DMS 273 (cell line): ENCODE results near the gene SLC12A9.
A peak's percentile ranks its signal among the peaks of the same experiment; 100 is the strongest.
"Not testable (repeated sequence)": the region's sequence is repeated elsewhere in the genome, so short reads cannot be mapped to it uniquely, and the experiment has no call there.

Experiments used
- DNase-seq: peaks from one replicate; lab custom pipeline; 2025; ENCODE audit not compliant: unreplicated experiment; lab: John Stamatoyannopoulos, UW

SLC12A9 gene

GRCh38 chr7:100825751-100826513 is 26.6 kb upstream of the SLC12A9 start:
- peak; percentile 59 for DNase-seq

DNA sequence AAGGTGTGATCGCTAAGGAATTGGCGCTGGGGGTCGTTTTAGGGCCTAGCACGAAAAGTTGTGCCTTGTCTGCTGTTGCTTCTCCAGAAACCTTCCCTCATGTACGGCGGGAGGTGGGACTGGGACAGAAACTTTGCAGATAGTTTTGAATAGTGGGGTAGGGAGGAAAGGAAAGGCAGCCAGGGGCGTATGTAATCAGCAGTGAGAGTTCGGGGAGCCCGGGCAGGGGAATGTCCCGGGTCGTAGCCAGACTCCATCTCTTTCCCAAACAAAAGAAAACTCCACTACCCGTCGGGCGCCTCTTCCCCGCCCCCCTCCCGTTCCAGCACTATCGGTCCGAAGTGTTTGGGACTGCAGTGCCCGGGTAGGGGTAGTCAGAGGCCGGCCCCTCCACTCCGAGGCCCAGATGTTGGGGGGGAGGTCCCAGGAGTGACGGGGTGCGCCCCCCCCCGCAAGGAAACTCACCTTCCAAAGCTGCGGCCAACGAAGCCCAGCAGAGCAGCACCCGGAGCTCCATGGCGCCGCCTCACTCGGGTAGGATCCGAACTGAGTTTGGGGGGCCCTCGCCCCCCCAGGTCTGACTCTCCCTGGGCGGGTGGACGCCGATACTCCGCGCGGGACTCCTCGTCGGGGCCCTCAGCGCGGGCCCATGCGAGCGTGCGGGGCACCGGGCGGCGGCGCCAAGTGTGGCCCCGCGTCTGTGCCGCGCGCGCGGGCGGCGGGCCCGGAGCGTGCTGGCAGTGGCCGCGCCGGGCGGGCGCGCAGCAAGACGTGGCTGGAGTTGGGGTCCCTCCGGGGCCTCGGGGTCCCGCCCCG is 25.8 kb upstream of the SLC12A9 start:
- peak; percentile 78 for DNase-seq

- DNase-seq = peak; percentile 96
These were observed 24.9 kb upstream of the SLC12A9 start, which contains the start of gene EPHB4 for GRCh38 chr7:100827330-100828226. Gene EPHB4 (minus strand): TSS chr7:100827523. CDS start chr7:100827030, 493 bp downstream.

DNA sequence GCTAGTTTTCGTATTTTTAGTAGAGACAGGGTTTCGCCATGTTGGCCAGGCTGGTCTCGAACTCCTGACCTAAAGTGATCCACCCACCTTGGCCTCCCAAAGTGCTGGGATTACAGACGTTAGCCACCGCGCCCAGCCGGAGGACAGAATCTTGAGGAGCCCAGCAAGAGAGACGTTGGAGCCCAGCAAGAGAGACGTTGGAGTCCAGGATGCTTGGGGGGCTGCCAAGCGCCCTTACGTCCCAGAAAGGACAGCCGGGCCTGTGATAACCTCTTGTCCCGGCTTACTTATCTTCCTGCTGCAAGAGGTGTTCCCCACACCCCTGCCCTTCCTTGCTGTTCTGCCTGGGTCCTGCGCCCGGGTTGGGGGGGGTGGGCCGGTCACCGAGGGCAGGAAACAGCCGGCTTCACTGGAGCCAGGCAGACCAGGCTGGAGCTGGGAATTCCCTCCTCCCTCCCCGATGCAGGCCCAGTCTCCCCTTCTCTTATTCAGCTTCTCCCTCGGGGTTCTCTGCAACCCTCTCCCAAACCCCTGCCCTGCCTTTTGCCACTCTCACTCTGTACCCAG is 23.3 kb upstream of the SLC12A9 start:
- no peak for DNase-seq

DNA sequence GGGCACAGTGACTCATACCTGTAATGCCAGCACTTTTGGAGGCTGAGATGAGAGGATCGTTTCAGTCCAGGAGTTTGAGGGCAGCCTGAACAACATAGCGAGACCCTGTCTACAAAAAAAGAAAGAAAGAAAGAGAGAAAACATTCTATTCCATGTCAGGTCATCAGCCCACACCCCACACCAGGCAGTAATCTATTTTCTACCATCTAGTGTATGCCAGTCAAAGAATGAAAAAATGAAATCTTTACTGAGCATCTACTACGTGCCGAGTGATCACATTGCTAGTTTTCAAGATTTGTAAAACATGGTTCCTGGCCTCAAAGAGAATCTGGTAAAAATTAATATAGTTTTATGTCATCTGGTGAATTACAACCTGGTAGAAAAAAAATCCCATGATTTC is 22.1 kb upstream of the SLC12A9 start:
- DNase-seq = no peak

DNA sequence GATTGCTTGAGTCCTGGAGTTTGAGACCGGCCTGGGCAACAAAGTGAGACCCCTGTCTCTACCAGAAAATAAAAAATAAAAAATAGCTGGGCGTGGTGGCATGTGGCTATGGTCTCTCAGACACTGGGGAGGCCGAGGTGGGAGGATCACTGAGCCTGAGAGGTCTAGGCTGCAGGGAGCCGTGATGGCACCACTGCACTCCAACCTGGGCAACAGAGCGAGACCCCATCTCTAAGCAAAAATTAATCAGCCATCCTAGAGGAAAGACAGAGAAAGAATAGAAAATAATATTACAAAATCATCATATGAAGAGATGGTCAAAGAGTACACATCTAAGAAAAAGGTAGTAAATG is 20.3 kb upstream of the SLC12A9 start:
- no peak for DNase-seq

- DNase-seq = peak; percentile 48
These were observed 16.4 kb upstream of the SLC12A9 start for GRCh38 chr7:100835903-100836811.

- DNase-seq = no peak
These were observed 15.8 kb upstream of the SLC12A9 start for GRCh38 chr7:100836812-100837098.

DNA sequence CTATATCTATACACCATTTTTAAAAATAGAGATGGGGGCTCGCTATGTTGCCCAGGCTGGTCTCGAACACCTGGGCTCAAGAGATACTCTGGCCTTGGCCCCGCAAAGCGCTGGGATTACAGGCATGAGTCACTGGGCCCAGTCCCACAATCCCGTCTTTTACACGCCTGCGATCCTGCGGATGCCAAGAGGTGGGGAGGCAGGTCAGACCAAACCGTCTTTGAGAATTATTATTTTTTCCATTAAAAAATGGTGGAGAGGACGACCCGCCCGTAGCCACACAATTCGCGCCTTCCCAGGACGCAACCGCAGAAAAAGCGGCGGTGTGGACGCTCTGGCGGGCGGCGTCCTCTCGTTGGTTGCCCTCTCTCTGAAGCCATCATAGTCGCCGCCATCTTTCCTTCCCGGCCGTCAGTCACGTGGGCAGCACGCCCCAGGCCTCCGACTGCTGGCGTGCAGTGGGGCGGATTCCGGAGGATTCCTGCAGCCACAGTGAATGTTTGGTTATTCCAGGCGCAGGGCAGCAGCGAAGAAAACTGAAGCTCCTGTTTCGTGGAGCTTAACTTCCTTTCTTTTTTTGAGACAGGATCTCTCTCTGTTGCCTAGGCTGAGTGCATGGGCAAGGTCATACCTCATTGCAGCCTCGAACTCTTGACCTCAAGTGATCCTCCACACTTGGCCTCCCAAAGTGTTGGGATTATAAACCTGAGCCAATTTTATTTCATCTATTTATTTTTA is 15.2 kb upstream of the SLC12A9 start:
- peak; percentile 96 for DNase-seq

DNA sequence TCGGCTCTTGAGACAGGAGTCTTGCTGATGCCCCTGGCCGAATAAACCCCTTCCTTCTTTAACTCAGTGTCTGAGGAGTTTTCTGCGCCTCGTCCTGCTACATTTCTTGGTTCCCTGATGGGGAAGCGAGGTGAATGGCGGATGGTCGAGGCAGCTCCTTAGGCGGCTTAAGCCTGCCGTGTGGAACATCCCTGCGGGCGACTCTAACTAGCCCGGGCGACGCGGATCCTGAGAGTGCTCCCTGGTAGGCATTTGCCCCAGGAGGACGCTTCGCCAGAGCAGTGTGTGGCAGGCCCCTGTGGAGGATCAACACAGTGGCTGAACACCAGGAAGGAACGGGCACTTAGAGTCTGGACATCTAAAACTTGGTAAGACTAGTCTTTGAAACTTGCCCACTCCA is 13.2 kb upstream of the SLC12A9 start:
- DNase-seq = no peak

DNA sequence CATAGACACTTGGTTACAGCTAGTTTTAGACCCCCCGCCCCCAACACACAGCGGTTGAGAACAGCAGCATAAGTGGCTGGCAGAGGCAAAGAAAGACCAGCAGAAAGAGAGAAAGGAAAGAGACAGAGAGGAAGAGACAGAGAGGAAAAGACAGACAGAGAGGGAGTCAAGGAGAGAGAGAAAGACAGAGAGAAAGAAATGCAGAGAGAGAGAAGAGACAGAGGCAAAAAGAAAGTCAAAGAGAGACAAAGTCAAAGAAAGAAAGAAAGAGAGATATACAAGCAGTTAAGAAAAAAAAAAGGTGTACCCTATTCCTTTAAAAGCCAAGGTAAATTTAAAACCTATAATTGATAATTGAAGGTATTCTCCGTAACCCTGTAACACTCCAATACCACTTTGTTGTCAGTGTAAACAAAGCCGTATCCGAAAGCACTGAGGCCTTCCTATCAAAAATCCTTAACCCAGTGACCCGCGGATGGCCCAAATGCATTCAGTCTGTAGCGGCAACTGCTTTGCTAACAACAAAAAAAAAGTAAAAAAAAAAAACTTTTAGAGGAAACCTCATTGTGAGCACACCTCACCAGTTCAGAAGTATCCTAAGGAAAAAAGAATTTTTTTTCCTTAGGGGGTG is 11.9 kb upstream of the SLC12A9 start:
- DNase-seq = no peak

GRCh38 chr7:100847360-100847759 is 5.2 kb upstream of the SLC12A9 start:
- no peak for DNase-seq

DNA sequence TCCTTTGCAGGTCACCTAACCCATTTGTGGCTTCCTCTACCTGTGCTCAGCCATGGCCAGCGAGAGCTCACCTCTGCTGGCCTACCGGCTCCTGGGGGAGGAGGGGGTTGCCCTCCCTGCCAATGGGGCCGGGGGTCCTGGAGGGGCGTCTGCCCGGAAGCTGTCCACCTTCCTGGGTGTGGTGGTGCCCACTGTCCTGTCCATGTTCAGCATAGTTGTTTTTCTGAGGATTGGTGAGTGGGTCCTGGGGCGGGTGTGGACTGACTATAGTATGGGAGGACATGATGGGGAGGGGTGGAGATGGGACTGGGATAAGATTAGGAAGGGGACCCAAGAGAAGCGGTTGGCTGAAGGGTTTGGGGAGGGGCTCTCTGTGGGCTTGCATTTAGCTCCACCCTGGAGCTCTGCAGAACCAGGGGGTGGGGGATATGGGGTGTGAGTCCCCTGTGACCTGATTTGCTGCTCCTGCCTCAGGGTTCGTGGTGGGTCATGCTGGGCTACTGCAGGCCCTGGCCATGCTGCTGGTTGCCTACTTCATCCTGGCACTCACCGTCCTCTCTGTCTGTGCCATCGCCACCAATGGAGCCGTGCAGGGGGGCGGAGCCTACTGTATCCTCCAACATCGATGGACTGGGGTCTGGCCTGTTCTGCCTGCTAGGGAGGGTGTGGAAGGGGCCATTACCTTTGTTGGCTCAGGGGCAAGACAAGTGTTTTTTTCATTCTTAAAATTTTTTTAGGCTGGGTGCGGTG is 1.8 kb downstream of the SLC12A9 start:
- DNase-seq = no peak

- not testable (repeated sequence) for DNase-seq
These were observed 2.4 kb downstream of the SLC12A9 start for GRCh38 chr7:100854899-100855298.

GRCh38 chr7:100855515-100855914 is 3.0 kb downstream of the SLC12A9 start:
- DNase-seq = no peak

DNA sequence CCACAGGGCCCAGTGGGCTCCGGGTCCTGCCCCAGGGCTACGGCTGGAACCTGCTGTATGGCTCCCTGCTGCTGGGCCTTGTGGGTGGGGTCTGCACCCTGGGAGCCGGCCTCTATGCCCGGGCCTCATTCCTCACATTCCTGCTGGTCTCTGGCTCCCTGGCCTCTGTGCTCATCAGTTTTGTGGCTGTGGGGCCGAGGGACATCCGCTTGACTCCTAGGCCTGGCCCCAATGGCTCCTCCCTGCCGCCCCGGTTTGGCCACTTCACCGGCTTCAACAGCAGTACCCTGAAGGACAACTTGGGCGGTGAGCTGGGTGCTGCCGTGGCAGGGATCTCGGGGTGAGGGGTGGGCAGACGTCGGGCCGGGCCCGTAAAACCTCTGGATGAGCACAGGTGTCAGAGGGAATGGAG is 4.4 kb downstream of the SLC12A9 start:
- no peak for DNase-seq

- no peak for DNase-seq
These were observed 7.3 kb downstream of the SLC12A9 start for GRCh38 chr7:100859856-100860255.
